CD4-positive, alpha-beta T cell treated with Interleukin-17A for 4 hours (primary cell): Measurements from ENCODE around the gene LMF1.
"Not testable (repeated sequence)": the region's sequence is repeated elsewhere in the genome, so short reads cannot be mapped to it uniquely, and the experiment has no call there.

Source experiments
- DNase-seq: peaks from one replicate; pipeline ENCODE4 v3.0.0-alpha.2; 2020; ENCODE audit warnings: mixed read lengths

Gene LMF1

DNA sequence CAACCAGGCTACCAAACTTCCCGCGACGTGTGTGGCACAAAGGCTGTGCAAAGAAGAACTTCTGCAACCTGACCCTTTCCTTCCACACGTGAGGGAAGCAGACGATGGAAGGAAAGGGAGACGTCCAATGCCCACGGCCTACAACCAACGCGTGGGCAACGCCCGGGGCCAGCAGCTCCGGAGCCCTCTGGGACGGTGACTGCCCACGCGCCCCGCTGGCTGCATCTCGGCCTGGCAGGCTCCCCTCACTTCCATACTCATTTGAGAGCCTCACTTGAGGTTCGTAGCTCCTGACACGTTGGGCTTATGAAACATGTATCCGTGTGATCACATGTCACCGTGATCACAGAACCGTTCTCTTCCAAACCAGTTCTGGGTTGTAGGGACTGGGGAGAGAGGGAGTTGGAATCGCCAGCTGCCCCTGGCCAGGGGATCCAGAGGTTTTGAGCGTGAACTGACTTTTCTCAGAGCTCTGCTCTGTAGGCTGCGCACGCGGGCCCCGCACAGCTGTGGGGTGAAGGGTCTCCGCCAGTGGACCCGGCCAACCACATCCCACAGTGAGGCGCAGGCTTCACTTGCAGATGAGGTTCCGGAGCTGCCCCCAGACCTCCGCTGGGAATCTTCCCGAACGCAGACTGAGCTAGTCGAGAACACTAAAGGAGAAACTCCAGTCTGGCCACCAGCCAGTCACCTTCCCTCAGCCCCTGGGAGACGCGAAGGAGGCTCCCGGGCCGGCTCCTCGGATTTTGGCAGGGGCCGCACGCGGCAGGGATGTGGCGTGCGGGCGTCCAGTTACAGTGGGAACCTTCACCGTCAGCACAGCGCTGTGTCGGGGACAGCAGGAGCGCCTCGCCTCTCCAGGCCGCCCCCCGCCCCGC is 1.0 kb downstream of the LMF1 start:
- no peak for DNase-seq

- DNase-seq = peak; percentile 25
Measured at GRCh38 chr16:968620-969019, 2.2 kb downstream of the LMF1 start.

GRCh38 chr16:967546-968295 is 3.1 kb downstream of the LMF1 start:
- no peak for DNase-seq

DNA sequence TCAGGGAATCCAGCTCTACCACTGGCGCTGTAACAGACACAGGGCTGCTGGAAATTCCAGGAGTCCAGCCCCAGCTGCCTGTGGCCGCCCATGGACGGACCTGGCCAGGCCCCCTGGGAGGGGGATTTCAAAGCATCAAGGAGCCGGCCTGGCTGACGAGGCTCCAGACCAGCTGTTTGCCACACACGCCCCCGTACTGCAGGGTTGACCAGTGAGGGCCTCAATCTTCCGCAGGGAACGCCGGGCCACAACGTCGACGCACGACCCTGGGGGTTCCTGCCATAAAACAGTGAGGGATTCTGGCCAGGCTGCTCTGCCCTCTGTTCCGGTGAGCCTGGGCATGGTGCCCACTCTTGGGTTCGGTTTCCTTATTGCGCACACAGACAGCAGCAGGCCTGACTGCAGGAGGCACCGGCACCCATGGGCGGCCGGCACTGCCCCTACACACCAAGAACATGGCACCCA is 3.7 kb downstream of the LMF1 start:
- DNase-seq = no peak

DNA sequence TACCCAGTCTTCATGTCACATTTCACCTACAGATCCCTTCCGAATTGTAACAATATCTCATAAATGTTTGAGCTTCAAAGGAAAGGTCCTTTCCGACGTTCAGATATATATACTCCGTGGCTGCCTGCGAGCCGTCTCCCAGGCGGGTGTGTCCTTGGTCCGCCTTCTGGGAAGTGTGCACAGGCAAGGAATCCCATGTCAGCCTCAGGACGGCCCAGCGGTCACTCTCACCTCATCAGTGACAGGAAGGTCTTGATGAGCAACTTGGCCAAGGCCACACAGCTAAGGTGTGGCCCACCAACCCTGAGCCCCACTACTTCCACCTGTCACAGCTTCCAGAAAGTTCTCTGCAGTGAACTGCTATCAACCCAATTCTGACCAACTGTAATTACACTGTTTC is 4.3 kb downstream of the LMF1 start:
- no peak for DNase-seq

DNA sequence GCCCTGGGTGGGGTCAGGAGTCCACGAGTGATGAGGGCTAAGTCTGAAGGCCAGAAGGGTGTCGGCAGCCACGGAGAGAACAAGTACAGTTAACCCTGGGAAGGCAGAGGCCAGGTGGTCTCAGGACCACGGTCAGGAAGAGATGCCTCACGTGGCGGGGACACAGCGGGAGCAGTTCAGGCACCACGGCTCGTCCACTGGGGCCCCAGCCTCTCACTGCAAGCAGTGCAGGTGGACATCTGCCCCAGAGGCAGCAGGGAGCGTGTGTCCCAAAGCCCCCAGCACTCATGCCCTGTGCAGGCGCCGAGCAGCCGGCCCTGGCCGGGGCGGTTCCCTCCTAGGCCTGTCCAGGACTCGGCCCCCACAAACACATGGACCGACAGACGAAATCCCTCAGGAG is 4.7 kb downstream of the LMF1 start:
- no peak for DNase-seq

DNA sequence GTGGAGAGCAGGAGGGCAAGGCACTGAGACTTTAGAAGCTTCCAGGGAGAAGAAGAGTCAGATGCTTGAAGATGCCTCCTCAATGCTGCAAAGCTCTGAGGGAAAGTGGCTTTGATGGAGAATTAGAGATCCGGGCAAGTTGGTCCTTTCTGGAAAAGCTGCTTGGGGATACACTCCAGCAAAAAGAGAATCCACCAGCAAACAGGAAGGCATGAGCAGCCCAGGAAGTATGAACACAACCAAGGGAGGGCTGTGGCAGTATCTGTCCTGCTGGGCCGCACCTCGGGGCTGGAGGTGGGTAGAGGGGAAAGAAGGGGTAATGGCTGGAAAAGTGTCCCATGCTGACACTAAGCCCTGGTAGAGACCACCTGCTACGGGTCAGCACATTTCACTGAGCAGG is 5.3 kb downstream of the LMF1 start:
- no peak for DNase-seq

DNA sequence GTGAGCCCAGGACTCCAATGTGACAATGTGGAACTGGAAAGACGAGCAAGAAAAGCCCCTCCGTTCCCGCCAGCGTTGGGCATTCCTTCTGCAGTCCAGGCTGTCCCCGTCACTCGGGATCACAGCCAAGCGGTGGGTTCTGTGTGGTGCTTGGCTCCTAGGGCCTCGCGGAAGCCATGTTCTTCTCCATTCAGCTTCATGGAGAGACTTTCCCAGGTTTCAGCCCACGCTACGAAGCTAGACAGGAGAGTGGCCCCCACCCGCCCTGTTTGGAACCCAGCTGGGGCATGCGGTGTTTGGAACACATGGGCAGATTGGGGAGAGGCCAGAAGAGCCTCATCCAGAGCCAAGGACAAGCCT is 5.8 kb downstream of the LMF1 start:
- no peak for DNase-seq

GRCh38 chr16:964356-965035 is 6.3 kb downstream of the LMF1 start:
- DNase-seq = peak; percentile 75

- no peak for DNase-seq
Measured at GRCh38 chr16:963913-964312, 6.9 kb downstream of the LMF1 start.

DNA sequence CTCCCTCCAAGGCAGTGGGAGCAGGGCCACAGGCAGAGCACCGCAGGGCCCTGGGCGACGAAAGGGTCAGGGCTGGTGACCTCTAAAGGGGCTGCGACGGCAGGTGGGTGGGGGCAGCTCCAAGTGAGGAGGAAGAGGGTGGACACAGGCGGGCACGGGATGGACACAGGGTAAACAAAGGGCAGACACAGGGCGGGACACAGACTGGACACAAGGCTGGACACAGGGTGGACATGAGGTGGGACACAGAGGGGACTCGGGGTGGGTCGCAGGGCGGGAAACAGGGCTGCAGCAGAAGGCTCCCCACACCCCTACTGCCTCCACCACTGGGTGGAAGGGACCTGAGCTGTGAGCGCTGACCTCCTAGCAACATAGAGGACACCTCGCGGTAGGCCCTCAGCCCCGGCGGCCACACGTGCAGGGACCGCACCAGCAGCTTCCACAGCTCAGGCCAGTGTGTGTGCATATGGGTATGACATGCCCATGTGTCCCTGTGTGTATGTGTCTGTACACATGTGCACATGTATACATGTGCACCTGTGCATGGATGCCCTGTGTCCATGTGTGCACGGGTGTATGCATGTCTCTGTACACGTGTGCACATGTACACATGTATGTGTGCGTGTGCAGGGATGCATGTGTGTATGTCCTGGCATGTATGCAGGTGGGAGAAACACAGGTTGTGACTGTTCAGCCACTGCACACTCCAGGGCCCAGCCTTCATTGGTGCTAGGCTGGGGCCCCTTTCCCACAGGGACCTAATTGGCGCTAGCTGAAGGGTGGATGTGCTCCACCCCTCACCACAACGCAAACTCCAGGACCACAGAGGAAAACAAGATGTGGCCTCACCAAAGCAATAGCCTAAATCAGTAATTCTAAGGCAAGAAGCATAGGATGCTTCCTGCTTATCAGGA is 7.6 kb downstream of the LMF1 start:
- no peak for DNase-seq

- DNase-seq = no peak
Measured at GRCh38 chr16:962366-962765, 8.4 kb downstream of the LMF1 start.

GRCh38 chr16:959232-960040 is 11.3 kb downstream of the LMF1 start:
- no peak for DNase-seq

- DNase-seq = not testable (repeated sequence)
Measured at GRCh38 chr16:955766-956165, 15.0 kb downstream of the LMF1 start.

DNA sequence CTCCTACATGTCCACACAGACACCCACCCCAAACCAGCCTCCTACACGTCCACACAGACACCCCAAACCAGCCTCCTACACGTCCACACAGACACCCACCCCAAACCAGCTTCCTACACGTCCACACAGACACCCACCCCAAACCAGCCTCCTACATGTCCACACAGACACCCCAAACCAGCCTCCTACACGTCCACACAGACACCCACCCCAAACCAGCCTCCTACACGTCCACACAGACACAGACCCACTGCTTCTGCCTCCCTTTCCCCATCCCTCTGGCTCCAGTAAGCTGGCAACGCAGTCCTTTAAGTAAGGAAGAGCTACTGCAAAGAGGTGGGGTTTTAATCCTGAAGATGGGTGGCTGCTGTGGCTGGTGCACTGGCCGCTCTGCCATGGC is 17.0 kb downstream of the LMF1 start:
- not testable (repeated sequence) for DNase-seq

GRCh38 chr16:952321-952720 is 18.5 kb downstream of the LMF1 start:
- DNase-seq = no peak

GRCh38 chr16:951660-952301 is 19.0 kb downstream of the LMF1 start:
- no peak for DNase-seq

GRCh38 chr16:950733-951573 is 19.8 kb downstream of the LMF1 start:
- DNase-seq = not testable (repeated sequence)

DNA sequence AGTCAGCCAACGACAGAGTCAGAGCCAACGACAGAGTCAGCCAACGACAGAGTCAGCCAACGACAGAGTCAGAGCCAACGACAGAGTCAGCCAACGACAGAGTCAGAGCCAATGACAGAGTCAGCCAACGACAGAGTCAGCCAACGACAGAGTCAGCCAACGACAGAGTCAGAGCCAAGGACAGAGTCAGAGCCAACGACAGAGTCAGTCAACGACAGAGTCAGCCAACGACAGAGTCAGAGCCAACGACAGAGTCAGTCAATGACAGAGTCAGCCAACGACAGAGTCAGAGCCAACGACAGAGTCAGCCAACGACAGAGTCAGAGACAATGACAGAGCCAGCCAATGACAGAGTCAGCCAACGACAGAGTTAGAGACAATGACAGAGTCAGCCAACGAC is 22.0 kb downstream of the LMF1 start:
- DNase-seq = not testable (repeated sequence)

DNA sequence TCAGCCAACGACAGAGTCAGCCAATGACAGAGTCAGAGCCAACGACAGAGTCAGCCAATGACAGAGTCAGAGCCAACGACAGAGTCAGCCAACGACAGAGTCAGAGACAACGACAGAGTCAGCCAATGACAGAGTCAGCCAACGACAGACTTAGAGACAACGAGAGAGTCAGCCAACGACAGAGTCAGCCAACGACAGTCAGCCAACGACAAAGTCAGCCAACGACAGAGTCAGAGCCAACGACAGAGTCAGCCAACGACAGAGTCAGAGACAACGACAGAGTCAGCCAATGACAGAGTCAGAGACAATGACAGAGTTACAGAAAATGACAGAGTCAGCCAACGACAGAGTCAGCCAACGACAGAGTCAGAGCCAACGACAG is 22.9 kb downstream of the LMF1 start:
- not testable (repeated sequence) for DNase-seq
